ENCODE results near the gene KDM4B.
A peak's percentile ranks its signal among the peaks of the same experiment; 100 is the strongest.

The KDM4B gene

GRCh38 chr19:5068233-5069072 lies 99.5 kb downstream of the KDM4B start:
- no peak for DNase-seq (ENCODE audit: low spot score)

GRCh38 chr19:5070331-5070730 lies 101.4 kb downstream of the KDM4B start:
- DNase-seq (ENCODE audit: low spot score), result no peak

GRCh38 chr19:5070930-5071329 lies 102.0 kb downstream of the KDM4B start:
- no peak for DNase-seq (ENCODE audit: low spot score)

GRCh38 chr19:5071579-5071978 lies 102.7 kb downstream of the KDM4B start:
- no peak for DNase-seq (ENCODE audit: low spot score)

GRCh38 chr19:5072115-5072514 lies 103.2 kb downstream of the KDM4B start:
- DNase-seq (ENCODE audit: low spot score), result no peak

GRCh38 chr19:5073153-5073844 lies 104.4 kb downstream of the KDM4B start:
- DNase-seq (ENCODE audit: low spot score), result no peak

GRCh38 chr19:5074407-5074806 lies 105.5 kb downstream of the KDM4B start:
- DNase-seq (ENCODE audit: low spot score), result no peak

- no peak for DNase-seq (ENCODE audit: low spot score)
These were observed 106.0 kb downstream of the KDM4B start for GRCh38 chr19:5074830-5075394.

GRCh38 chr19:5075597-5075996 lies 106.7 kb downstream of the KDM4B start:
- no peak for DNase-seq (ENCODE audit: low spot score)

- no peak for DNase-seq (ENCODE audit: low spot score)
These were observed 107.7 kb downstream of the KDM4B start for GRCh38 chr19:5076440-5077208.

GRCh38 chr19:5077209-5077515 lies 108.2 kb downstream of the KDM4B start:
- DNase-seq (ENCODE audit: low spot score), result no peak

GRCh38 chr19:5078182-5078581 lies 109.3 kb downstream of the KDM4B start:
- peak; percentile 47 for DNase-seq (ENCODE audit: low spot score)

- peak; percentile 37 for DNase-seq (ENCODE audit: low spot score)
These were observed 109.8 kb downstream of the KDM4B start for GRCh38 chr19:5078666-5079065.

- no peak for DNase-seq (ENCODE audit: low spot score)
These were observed 110.3 kb downstream of the KDM4B start for GRCh38 chr19:5079071-5079774.

GRCh38 chr19:5080030-5080654 lies 111.2 kb downstream of the KDM4B start:
- no peak for DNase-seq (ENCODE audit: low spot score)

- no peak for DNase-seq (ENCODE audit: low spot score)
These were observed 111.9 kb downstream of the KDM4B start for GRCh38 chr19:5080809-5081208.

GRCh38 chr19:5081443-5082161 lies 112.7 kb downstream of the KDM4B start:
- no peak for DNase-seq (ENCODE audit: low spot score)

GRCh38 chr19:5083547-5083965 lies 114.6 kb downstream of the KDM4B start:
- no peak for DNase-seq (ENCODE audit: low spot score)

- DNase-seq (ENCODE audit: low spot score), result no peak
These were observed 116.7 kb downstream of the KDM4B start for GRCh38 chr19:5085566-5085965.

GRCh38 chr19:5086230-5086629 lies 117.3 kb downstream of the KDM4B start:
- no peak for DNase-seq (ENCODE audit: low spot score)

All from cerebellar cortex (tissue), 1 donor.